Stimulated activated CD4-positive, alpha-beta T cell treated with anti-CD3 and anti-CD28 coated beads, Interleukin-15, amount 100 ng/mL, for 48 hours (primary cell): ENCODE results near the gene ARFGAP3.
"Not testable (repeated sequence)": the region's sequence is repeated elsewhere in the genome, so short reads cannot be mapped to it uniquely, and the experiment has no call there.

Experiments
- DNase-seq, 2 donors: peaks; one replicate each; pipeline ENCODE4 v3.0.0-alpha.2; 2020; ENCODE audit warnings: low read depth in 2 of 2

Gene ARFGAP3

DNA sequence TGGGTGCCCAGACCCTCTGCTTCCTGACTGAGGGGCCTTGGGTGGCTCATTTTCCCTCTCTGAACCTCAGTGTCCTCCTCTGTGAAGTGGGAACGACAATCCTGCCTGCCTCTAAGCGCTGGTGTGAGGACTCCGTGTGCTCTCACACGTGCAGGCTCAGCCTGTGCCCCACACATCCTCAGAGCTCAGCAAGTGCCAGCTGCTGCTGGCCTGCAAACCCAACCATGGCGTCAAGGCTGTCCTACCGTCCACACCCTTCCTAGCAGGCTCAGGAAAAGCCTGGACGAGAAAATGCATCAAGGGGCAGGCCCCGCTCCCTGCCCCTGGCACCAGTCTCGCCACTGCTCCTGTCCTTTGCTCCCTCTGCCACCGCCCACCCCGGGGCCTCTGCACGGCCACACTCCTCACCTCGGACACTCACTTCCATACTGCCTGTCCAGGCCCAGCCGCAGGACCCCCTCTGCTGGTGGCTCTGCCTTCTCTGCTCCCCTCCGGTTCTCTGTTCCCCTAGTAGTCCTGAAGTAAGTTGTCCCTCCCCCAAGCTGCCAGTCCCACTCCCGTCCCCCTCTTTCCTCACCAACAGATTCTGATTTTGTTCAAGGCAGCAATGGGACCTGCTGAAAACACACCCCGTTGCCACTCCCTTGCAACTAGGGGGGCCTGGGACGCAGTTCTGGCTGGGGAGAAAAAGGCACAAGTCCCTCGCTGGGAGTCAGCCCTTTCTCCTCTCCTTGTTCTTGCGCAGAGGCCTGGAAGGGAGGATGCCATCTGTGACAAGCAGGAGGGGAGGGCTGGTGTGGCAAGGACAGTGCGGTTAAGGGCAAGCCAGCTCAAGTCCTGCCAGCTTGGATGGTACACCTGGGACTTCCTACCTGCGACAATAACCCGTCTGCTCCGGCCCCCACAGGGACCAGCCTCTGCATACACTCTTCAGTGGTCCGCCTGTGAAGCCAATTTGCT is 62.2 kb downstream of the ARFGAP3 start:
- no peak for DNase-seq

DNA sequence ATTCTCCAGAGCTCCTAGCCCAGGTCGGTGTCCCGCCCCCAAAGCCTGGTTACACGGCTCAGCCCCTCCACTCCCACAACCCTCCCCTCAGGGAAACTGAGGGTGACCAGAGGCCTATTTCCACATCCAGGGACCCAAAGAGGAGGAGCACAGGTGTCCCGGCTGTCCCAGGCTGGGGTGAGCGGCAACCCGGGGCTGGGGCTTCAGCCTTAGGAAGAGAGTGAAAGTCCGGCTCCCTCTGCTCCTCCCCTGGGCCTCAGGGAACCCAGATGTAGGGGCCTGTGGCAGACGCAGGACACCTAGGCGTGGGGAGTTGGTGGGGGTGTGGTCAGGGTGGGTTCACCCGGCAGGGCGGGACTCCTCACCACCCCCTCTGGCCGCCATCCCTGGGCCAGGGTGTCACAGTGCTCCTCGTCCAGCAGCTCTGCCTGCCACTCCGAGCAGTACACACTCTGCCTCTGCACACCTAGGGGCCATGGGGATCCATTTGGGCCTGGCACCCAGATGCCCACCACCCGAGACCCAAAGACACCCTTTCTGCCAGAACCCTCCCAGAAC is 63.1 kb downstream of the ARFGAP3 start:
- no peak for DNase-seq

DNA sequence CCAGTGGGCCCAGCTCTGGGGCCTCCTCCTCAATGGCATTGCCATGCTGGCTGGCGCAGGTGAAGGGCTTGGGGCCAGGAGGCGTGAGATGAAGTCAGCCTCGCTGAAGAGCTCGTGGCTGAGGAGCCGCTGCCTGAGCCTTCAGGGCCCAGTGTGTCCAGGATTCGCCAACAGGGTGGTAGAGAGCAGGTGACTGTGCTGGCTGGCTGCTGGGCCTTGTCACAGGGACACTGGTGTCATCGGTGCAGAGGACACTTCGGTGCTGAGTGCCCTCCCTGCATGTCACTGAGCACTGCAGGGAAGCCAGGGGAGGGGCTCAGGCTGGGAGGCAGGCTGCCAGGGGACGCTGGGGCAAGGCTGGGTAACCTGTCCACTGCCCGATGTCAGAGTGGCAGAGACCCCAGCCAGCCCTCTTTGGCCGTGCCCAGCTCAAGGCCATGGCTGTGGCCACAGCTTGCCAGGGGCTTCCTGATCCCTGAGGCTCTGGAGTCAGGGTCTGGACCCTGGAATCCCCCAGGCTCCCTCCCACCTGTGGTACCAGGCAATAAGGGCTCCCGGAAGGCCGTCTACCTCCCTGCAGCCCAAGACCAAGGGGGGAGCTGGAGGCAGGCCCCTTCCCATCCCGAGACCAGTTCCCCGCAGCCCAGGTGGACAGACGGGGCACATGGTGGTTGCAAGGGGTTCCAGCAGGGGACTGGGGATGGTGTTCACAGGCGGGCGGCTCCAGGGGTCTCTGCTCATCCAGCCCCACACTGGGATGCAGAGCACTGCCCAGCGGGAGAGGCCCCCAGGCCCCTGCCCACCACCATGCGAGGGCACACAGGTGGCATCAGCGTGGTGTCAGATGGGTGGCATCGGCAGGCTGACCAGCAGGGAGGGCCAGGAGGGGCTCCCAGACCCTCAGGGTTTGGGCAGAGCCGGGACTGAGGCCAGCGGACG is 63.9 kb downstream of the ARFGAP3 start:
- no peak for DNase-seq

DNA sequence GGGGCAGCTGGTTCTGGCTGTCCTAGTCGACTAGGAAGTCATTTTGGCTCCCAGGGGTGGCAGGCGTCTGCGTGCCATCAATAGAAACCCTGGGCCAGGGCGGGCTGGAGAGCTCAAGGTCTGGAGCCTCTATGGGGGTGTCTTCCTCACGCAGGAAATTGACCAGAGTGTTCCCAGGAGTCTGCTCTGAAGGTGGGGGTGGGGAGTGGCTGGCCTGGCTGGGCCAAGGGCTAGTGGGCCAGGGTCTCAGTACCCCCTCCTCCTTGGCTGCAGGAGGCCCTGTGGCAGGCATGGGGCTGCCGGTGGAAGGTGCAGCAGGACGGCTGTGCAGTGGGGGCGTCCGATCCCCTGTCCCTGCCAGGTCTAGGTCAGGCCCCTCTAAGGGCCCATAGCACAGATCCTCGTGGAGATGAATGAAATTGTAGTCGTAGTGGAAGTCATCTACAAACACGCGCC is 64.6 kb downstream of the ARFGAP3 start:
- no peak for DNase-seq

DNA sequence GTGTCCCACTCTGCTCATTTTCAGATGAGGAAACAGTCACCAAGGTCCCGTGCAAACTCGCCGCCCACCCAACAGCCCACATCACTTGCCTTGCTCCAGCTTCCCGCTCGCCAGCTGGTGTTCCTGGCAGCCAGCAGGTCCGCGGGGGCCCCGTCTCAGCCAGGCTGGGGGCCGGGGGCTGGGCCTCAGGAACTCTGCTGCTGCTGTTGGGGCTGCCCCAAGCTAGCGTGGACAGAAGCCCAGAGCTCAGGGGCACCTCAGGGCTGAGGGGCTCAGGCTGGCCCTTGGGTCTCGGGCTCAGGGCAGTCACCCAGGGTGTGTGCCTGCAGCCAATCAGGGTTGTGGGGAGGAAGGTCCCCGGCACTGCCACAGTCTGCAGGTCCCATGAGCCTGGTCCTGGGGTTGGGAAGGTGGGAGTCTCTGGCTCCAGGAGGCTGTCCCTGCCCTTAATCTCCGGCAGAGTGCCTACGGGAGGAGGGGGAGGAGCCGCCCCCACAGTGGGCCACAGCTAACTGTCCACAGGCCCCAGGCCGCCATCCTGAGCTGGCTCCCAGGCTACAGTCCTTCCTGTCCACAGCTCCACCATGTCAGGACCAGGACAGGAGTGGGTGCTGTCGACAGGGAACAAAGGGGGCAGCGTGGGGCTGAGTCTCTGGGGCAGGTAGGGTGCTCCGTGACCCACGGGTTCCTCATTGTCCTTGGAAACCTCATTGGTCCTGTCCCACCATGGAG is 65.2 kb downstream of the ARFGAP3 start:
- DNase-seq = no peak

DNA sequence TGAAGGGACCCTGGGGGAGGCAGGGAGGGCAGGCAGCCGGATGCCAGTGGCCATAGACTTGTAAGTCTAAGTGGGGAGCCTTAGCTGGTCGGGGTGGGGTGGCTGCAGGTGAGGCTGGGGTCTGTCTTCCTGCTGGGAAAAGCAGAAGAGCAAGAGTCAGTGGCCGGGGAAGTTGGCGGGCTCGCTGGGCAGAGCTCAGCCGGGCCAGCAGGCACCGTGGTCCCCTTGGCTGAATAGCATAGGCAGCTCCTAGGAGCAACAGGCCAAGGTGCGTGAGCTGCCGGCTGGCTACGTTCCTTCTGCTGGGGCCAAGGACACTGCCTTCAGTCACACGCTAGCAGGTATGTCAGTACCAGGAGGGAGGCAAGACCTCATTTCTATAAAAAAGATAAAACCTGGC is 68.6 kb downstream of the ARFGAP3 start:
- DNase-seq = no peak

DNA sequence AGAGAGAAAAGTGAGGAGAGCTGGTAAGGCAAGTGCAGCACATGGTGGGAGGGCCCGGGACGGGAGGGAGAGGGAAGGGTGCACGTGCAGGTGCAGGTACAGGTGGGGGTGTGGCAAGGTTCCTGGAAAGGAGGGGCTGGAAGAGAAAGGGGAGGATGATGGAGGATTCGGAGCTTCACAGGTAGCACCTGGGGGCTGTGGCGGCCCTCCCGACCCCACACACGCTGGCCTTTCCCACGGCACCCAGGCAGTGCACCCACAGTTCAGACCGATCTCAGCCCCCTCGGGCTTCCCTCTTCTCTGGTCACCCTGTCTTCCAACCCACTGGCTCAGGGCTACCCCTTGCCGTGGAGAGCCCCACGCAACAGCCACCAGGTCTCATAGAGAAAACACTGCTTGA is 69.1 kb downstream of the ARFGAP3 start:
- no peak for DNase-seq

DNA sequence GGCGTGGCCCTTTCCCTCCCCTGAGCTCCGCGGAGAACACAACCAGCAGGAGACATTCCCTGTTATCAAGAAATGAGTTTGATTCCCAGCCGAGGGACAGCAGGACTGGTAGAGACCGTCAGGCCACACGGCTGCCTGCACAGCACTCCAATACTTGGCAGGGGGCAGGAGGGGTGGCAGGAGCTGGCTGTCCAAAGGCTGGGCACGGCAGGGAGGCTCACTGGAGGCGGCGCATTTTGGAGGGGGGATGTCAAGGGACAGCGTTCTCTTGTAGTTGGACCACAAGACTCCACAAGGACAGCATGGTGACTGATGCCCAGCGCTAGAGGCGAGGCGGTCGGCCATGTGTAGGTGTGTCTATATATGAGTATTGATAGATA is 69.7 kb downstream of the ARFGAP3 start:
- no peak for DNase-seq

DNA sequence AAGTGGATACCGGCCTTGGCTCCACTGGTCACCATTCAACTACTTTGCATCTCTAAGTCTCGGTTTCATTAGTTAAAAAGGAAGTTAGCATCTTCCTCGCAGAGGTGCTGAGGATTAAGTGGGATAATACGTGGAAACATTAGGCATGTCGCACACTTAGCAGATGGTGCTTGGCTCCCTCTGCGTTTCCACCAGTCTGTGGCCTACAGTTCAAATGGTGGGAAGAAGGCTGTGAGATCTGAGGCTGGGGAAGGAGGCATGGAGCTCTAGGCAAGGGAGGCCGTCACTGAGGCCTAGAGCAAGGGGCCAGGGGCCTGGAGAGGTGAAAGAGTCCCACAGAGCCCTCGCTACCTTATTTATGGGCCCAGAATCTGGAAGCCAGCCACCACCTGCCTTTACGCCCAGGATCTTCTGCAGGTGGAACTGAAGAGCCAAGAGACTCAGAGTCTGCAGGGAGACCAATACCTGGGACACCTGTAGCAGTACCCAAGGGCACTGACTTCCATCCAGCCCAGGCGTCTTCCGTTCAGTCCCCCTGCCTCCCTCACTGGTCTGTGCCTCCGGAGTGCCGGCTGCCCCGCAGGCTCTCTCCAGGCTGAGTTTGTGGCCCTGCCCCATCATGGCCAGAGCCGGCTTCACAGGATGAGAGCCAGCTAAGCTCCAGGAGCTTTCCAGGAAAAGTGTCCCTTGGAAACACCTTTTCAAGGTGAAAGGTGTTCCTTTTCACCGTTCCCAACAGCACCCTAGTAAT is 70.3 kb downstream of the ARFGAP3 start:
- DNase-seq = no peak

DNA sequence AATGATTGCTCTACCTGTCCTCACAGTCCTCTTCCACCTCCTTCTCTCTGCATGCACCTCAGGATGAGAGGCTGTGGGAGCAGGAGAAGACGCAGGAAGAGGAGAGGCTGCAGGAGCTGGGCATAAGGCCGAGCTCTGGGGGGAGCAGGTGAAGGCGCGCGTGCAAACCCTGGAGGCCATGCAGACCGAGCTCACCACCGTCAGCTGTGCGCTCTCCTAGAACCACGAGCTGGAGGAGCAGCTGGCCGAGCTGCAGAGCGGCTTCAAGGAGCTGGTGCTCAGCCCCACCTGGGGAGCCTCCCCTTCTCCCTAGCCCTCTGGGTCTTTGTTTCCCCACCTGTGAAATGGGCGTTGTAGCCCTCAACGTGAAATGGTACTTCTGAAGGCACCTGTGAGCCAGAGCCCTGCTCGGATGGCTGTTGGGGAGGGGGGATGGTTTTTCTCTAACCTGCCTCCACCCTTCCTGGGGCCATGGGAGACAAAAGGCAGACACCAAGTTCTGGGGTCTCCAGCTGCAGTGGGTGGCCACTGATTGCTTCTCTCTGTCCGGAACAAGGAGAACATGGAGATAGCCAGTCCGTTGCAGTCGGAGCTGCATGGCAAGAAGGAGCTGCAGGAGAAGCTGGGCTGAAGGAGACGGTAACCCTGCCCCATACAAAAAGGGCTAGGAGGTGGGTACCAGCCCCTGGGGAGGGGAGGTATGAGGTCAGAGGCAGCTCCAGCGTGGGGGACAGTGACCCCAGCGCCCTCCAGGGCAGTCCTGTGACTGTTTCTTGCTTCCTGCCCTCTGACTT is 71.2 kb downstream of the ARFGAP3 start:
- no peak for DNase-seq

DNA sequence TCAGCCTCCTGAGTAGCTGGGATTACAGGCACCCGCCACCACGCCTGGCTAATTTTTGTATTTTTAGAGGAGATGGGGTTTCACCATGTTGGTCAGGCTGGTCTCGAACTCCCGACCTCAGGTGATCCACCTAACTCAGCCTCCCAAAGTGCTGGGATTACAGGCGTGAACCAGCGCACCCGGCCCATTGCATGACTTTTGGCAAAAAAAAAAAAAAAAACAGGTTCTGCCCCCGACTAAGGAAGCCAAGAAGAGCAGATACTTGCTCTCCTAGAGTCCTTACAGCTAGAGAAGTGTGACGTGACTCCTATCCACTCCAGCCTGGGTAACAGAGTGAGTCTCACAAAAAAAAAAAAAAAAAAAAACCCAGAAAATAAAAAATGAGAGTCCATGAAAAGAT is 74.8 kb downstream of the ARFGAP3 start:
- not testable (repeated sequence) for DNase-seq

DNA sequence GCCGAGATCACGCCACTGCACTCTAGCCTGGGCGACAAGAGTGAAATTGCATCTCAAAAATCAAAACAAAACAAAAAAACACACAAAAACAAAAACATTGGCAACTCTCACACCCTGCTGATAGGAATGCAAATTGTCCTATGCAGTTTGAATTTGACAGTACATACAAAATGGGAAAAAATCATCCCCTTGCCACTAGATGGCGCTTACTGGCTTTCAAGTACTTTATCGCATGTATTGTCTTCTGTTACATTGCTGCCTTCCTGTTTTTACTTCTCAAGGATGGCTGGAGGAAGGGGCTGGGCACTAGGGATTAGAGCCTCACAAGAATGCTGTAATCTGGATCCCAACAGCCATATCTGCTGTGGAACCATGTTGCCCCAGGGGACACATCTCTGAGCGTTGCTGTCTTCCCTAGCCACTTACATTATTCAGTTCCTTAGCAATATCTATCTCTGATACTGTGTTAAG is 77.0 kb downstream of the ARFGAP3 start:
- DNase-seq = peak; percentile 4 to 13

DNA sequence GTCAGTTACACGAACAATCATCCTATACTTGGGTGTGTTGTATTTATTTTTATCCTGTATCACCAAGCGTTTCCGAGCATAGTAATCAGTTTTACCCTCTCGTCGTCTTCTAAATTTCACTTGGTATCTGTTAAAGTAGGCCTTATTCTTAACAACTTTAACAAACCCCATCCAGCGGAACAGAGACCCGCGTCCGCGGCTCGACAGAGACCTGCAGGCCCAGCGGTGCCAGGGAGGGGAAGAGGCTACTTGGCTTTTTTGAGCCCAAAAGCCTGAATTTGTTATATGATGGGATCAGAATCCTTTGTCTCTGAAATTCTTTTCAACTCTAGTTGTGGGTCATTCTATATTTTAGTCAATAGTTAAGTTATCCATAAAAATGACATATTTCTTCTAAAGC is 79.9 kb downstream of the ARFGAP3 start:
- DNase-seq = no peak

DNA sequence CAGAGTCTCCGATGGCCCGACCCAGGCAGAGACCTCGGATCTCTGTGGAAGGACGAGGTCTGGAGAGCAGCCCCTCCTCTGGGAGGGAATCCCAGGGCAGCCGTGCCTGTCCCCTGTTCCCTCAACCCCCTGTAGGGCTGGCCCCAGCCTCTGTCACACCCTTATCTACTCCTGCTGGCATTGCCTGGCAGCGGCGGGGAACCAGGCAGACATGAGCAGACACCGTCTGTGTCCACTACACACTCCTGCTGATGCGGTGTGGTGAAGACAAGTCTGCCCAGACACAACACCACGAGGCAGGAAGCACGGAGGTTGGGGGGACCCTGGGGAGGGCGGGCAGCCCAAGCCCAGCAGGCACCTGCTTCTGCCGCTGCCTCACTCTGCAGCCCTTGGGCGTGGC is 83.9 kb downstream of the ARFGAP3 start:
- no peak for DNase-seq

DNA sequence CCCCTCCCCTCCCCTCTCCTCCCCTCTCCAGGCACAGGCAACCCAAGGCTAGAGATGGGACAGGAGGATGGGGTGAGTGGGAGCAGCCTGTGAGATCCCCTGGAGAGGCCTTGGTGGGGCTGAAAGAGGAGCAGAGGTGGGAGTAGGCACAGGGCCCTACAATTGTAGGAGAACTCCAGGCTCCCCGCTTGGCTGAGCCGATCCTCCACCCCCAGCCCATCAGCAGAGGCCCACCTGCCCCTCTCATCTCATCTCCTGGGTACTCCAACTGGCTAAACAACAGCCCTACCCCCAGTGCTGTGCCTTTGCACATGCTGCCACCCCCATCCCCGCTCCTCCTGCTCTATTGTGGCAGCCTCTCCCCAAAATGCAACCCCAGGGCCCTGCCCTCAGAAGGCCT is 84.4 kb downstream of the ARFGAP3 start:
- no peak for DNase-seq

DNA sequence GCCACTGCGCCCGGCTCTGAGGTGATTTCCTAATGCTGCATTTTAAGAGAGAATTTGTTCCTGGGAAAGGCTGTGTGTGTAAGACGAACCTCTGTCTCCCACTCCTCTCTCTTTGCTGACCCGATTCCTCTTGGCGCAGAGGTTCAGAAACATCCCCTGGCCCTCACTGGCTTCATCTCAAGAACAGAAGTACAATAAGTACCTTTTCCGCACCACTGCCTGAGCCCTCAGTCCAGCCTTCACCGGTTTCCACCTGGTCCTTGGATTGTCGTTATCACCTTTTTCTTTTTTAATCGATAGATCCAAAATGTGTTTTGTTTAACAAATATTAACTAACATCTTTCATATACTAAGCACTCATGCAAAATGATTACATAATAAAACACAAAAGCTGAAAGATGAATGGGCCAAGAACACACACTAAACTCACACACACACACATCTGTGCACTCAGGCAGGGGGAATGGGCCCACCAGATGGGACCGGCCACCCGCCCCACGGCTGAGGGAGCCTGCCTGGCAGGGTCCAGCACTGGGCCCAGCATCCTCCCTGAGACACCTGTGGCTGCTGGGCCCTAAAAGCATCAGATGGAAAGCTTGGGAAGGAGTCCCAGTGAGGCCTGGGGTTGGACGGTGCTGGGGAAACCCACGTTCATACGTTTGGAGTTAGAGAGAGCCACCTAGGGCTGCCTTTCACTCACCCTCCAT is 86.0 kb downstream of the ARFGAP3 start:
- DNase-seq = no peak

DNA sequence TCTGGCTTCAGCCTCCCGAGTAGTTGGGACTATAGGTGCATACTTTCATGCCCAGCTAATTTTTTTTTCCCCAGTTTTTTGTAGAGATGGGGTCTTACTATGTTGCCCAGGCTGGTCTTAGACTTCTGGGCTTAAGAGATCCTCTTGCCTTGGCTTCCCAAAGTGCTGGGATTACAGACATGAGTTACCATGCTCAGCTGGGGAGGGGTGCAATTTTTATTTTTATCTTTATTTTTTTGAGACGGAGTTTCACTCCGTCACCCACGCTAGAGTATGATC is 86.7 kb downstream of the ARFGAP3 start:
- DNase-seq = no peak

DNA sequence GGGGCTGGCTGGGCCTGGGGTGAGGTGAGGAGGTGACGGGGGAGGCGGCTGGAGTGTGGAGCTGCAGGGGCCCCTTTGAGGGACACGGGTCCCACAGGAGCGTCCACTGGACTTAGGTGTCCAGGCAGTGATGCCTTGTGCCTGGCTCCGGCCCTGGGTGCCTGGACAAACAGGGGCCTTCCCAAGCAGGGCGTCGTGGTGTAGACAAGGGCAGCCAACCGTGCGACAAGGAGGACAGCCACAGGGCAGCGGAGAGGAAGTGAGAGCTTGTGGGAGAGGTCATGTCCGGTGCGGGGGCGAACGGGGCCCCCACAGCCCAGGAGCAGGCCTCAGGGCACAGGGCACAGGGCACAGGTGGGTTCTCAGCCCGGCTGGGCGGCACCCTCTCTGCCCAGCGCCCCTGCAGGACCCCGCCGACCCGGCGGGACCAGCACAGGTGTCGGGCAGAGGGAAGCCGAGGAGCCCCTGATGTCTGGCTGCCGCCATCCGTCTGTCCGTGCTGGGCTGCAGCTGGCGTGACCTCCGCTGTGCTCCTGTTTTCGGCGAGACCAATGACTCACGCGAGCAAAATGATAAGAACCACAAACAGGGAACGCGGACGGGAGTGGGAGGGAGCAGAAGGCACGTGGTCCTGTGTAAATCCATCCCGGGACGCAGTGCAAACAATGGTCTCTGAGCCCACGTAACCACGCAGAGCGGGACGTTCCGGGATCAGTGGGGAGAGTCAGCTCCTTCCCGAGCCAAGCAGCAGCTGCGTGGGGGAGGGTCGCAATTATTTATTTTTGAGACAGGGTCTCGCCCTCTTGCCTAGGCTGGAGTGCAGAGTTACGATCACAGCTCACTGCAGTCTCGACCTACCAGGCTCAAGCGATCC is 87.3 kb downstream of the ARFGAP3 start:
- DNase-seq = no peak

DNA sequence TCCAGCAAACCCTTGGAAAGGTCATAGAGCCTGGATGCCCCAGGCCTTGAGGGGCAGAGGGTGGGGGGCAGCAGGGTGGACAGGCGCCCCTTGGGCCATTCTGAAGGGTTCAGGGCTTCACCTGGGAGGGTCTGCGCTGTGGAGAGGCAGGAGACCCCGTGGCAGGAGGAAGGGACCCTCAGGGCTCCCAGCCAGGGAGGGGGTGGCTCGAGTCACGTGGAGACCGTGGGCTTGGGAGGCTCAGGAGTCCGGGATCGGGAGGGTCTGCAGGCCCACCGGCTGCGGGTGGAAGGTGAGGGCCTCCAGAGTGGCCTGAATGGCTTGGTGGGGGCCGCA is 87.9 kb downstream of the ARFGAP3 start:
- DNase-seq = no peak
